ENCODE measurements around the gene KRT16. TPM values are rescaled to one million over a fixed set of nuclear protein-coding genes. Genes with fewer than 3 reads are reported as not detected.

KRT16 gene
- total and polyA plus RNA-seq, 2 of the 8 experiments (the other 6 are each of a cell fraction or from before 2014, with no cell fraction given) = not detected

DNA sequence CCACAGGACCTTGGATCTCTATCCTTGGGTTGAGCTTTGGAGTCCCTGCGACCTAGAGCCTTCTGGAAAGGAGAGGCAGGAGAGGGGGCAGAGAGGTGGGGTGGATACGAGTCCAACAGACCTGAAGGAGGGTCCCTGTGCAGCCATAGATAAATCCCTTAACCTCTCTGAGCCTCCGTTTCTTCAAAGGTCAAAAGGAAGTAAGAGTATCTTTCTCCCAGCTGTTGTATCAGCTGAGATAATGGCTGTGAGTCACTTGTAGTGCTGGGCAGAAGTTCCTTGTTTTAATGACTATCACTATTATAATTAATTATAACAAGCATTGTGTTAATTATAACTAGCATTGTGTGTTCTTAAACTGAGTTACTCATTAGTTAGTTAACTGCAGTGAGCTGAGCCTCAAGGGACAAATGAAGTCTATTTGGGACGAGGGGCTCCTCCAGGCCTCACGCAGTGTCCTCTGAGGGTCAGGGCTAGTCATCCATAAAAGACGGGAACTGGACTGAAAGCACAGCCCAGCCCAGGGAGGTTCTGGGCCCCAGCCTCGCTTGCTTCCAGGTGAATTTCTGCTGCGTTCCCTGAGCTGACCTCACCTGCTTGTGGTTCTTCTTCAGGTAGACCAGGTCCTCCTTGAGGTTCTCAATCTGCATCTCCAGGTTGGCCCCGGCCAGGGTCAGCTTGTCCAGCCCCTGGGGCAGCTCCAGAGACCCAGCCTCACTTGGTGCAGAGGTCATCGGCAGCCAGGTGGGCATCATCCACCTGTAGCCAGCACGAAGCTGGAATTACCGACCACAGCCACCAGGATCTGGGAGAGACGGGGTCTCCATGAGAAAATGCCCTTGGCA is 17.5 kb upstream of the KRT16 start:
- H2BK12ac ChIP-seq (ENCODE audit: low read depth, low read length) = no peak overlapping the region
- H2BK15ac ChIP-seq (ENCODE audit: low read length) = no peak overlapping the region
- H4K8ac ChIP-seq (ENCODE audit: extremely low read depth, insufficient read depth, low read length) = 0 out of 2 replicates have a peak overlapping the region, but pooled peaks have one; percentile 8
- H4K20me1 ChIP-seq (replicated peaks in 1 of 2; ENCODE audit: control insufficient read depth in 1 of 2, insufficient read depth in 2 of 2, low read length in 2 of 2) = peaks cover 0 to 11% of the 10 kb centered on the region in 2 experiments
- no peak overlapping the region for H3K18ac ChIP-seq (ENCODE audit: extremely low read depth, low read length)
- H3K27ac ChIP-seq (ENCODE audit: low read depth, low read length) = no peak overlapping the region
- FAIRE-seq = no peak
- H3K14ac ChIP-seq (ENCODE audit: insufficient read length) = no peak overlapping the region
- H4K5ac ChIP-seq (ENCODE audit: insufficient read length, low read depth, low read length) = no peak overlapping the region
- H3K4ac ChIP-seq (replicated peaks; ENCODE audit: insufficient read length, low read depth, low read length) = no peak overlapping the region
- H3K56ac ChIP-seq (replicated peaks; ENCODE audit: insufficient read length, low read depth, low read length) = no peak overlapping the region
- H2BK20ac ChIP-seq (ENCODE audit: low read length) = no peak overlapping the region
- peaks cover 0 to under 1% (median 0%) of the 10 kb centered on the region in 4 experiments; a peak in 1 of 7 replicates for H3K27me3 ChIP-seq (replicated peaks in 1 of 4; ENCODE audit: control insufficient read depth in 3 of 4, extremely low read depth in 1 of 4, insufficient read depth in 3 of 4, low read length in 3 of 4)
- H3K36me3 ChIP-seq (ENCODE audit: control insufficient read depth in 2 of 4, insufficient read depth in 4 of 4, low read length in 3 of 4) = no peaks in the 10 kb centered on the region; a peak in 1 of 8 replicates
- no peak overlapping the region for H3K23ac ChIP-seq (ENCODE audit: insufficient read length)
- H3K79me1 ChIP-seq (ENCODE audit: low read depth, low read length) = no peaks in the 10 kb centered on the region
- no peak overlapping the region for H2BK5ac ChIP-seq (ENCODE audit: low read depth, low read length)
- H3K79me2 ChIP-seq (ENCODE audit: control insufficient read depth in 1 of 2, insufficient read depth in 2 of 2, low read length in 2 of 2) = no peaks in the 10 kb centered on the region
- no peak overlapping the region for H3K4me2 ChIP-seq (ENCODE audit: insufficient read depth in 1 of 2, low read depth in 2 of 2, low read length in 2 of 2)
- no peak overlapping the region for H2AK5ac ChIP-seq (ENCODE audit: low read depth, low read length)
- ChIA-PET CTCF (ENCODE audit: partially characterized antibody) (interaction anchor here (0.9 to 14.5 kb wide), 7 partner anchors 10 to 81 kb away, joined by 3 to 103 read pairs (median 4); no protein-coding TSS in a partner anchor), POLR2A (ENCODE audit: partially characterized antibody) (interaction anchor here (0.9 kb wide), 1 partner anchor 61 kb away, joined by 3 read pairs; no protein-coding TSS in a partner anchor)
- no peak overlapping the region for H2BK120ac ChIP-seq (replicated peaks; ENCODE audit: low read depth, low read length)
- H3K9me3 ChIP-seq (ENCODE audit: insufficient read depth in 2 of 2, low read depth in 1 of 2, low read length in 1 of 2) = no peaks in the 10 kb centered on the region
- DNase-seq (ENCODE audit: low read depth in 1 of 2, low spot score in 2 of 2) = no peak
- H4K91ac ChIP-seq (replicated peaks; ENCODE audit: insufficient read length, low read length) = no peak overlapping the region
- H3K4me3 ChIP-seq (ENCODE audit: extremely low read depth in 1 of 4, insufficient read depth in 2 of 4, low read depth in 3 of 4, low read length in 4 of 4) = no peak overlapping the region
- no peak overlapping the region for H2AFZ ChIP-seq (ENCODE audit: low read length)
- peaks cover 0 to 4% (median 0%) of the 10 kb centered on the region in 4 experiments; a peak in 1 of 7 replicates for H3K4me1 ChIP-seq (replicated peaks in 1 of 4; ENCODE audit: control insufficient read depth in 3 of 4, insufficient read depth in 4 of 4, low read length in 3 of 4)
- H3K9ac ChIP-seq (replicated peaks in 1 of 4; ENCODE audit: extremely low read depth in 1 of 4, low read depth in 3 of 4, low read length in 3 of 4) = no peak overlapping the region
- H3K23me2 ChIP-seq (ENCODE audit: low read depth, low read length) = peaks cover 12% of the 10 kb centered on the region; the same call in 1 of the 2 replicates
- WGBS, 2 experiments (ENCODE audit: extremely low coverage in 1 of 2, insufficient coverage in 1 of 2, insufficient read length in 1 of 2, insufficient replicate concordance in 2 of 2, low coverage in 1 of 2, low lambda C conversion rate in 2 of 2, missing lambda C conversion rate in 1 of 2) = 84% methylated on average over 13 of the region's 13 CpGs; no CpG with 5 or more reads in 1 of the 2 experiments
- TF ChIP-seq SIRT6 (IDR thresholded peaks at IDR 0.05; ENCODE audit: low read length) (no peak), ZNF274 (IDR thresholded peaks at IDR 0.05; ENCODE audit: borderline replicate concordance, extremely low read depth, low read length) (no peak), POLR2A (IDR thresholded peaks at IDR 0.05; ENCODE audit: control extremely low read depth in 1 of 2, low read depth in 2 of 2, low read length in 2 of 2) (no peak), HDAC2 (IDR thresholded peaks at IDR 0.05; ENCODE audit: borderline replicate concordance in 1 of 2, low read depth in 2 of 2, low read length in 2 of 2) (no peak), SP1 (IDR thresholded peaks at IDR 0.05; ENCODE audit: low read depth, low read length) (no peak), EGR1 (IDR thresholded peaks at IDR 0.05; ENCODE audit: borderline replicate concordance, low read depth, low read length) (no peak), CBX8 (IDR thresholded peaks at IDR 0.05; ENCODE audit: borderline replicate concordance, low read depth, low read length) (no peak), RXRA (IDR thresholded peaks at IDR 0.05; ENCODE audit: insufficient read depth, low read depth, low read length) (no peak), KDM1A (IDR thresholded peaks at IDR 0.05; ENCODE audit: borderline replicate concordance, low read length) (no peak), RAD21 (IDR thresholded peaks at IDR 0.05 in 1 of 2, conservative IDR thresholded peaks at IDR 0.05 in 1 of 2; ENCODE audit: low read depth in 2 of 2, low read length in 2 of 2) (no peak), TBP (IDR thresholded peaks at IDR 0.05; ENCODE audit: low read depth, low read length) (no peak), TAF1 (IDR thresholded peaks at IDR 0.05; ENCODE audit: low read depth, low read length) (no peak), CREB1 (IDR thresholded peaks at IDR 0.05) (no peak)

Measured in H1 (cell line).